Mammary epithelial cell (primary cell): ENCODE results near the gene UBC.

Experiments used
- EZH2 ChIP-seq: IDR thresholded peaks from 2 replicates; pipeline ENCODE4 v1.6.1; 2012; ENCODE audit warnings: low read length, inconsistent platforms, borderline replicate concordance
- TF ChIP-seq, protein P1 (sequence below), 2 donors: IDR thresholded peaks in 1 of 2; conservative IDR thresholded peaks in 1 of 2; 2 replicates each; pipeline ENCODE4 v1.5.1; 2011 to 2012; ENCODE audit warnings: inconsistent platforms in 2 of 2, low read length in 2 of 2, mild to moderate bottlenecking in 2 of 2, control low read depth in 1 of 2, low read depth in 1 of 2; ENCODE audit not compliant: insufficient read depth in 1 of 2; ENCODE audit errors: extremely low read depth in 1 of 2

DNA sequence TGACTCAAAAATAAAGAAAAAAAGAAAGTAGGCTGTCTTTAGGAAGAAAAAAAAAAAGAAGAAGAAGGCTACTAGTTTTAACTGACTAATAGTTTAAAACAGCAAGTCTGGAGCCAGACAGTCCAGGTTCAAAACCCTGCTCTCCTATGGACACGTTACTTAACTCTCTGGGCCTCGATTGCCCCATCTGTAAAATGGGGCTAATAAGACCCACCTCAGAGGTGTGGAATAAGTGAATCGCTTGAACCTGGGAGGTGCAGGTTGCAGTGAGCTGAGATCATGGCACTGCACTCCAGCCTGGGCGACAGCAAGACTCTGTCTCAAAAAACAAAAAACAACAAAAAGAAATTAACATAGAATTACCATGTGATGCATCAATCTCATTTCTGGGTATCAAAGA, 40.3 kb downstream of the UBC start:
- TF ChIP-seq, protein P1, sequence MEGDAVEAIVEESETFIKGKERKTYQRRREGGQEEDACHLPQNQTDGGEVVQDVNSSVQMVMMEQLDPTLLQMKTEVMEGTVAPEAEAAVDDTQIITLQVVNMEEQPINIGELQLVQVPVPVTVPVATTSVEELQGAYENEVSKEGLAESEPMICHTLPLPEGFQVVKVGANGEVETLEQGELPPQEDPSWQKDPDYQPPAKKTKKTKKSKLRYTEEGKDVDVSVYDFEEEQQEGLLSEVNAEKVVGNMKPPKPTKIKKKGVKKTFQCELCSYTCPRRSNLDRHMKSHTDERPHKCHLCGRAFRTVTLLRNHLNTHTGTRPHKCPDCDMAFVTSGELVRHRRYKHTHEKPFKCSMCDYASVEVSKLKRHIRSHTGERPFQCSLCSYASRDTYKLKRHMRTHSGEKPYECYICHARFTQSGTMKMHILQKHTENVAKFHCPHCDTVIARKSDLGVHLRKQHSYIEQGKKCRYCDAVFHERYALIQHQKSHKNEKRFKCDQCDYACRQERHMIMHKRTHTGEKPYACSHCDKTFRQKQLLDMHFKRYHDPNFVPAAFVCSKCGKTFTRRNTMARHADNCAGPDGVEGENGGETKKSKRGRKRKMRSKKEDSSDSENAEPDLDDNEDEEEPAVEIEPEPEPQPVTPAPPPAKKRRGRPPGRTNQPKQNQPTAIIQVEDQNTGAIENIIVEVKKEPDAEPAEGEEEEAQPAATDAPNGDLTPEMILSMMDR (conservative IDR thresholded peaks at IDR 0.05 in 1 of 2, IDR thresholded peaks at IDR 0.05 in 1 of 2; ENCODE audit: extremely low read depth in 1 of 2, insufficient read depth in 1 of 2, low read depth in 1 of 2, low read length in 2 of 2), result no peak
- TF ChIP-seq EZH2, result no peak
